NCI-H82 treated with DMSO at 0.1 percent for 48 hours (cell line): ENCODE data around the gene SCAMP5.

Source experiments
- DNase-seq: peaks from one replicate; lab custom pipeline; 2025; ENCODE audit not compliant: unreplicated experiment; lab: John Stamatoyannopoulos, UW

The SCAMP5 gene

GRCh38 chr15:75021341-75021740 lies 26.0 kb downstream of the SCAMP5 start:
- DNase-seq = no peak

- no peak for DNase-seq
These were observed 27.4 kb downstream of the SCAMP5 start for GRCh38 chr15:75022783-75023180.

- DNase-seq = peak; percentile 87
These were observed 28.0 kb downstream of the SCAMP5 start, which contains the start of gene PPCDC for GRCh38 chr15:75023181-75023871. TSS of gene PPCDC (plus strand) at chr15:75023590. CDS start at chr15:75028319, 4,729 bp downstream.

GRCh38 chr15:75023872-75024636 lies 28.7 kb downstream of the SCAMP5 start:
- no peak for DNase-seq

GRCh38 chr15:75025107-75025506 lies 29.7 kb downstream of the SCAMP5 start:
- no peak for DNase-seq

GRCh38 chr15:75025548-75026260 lies 30.3 kb downstream of the SCAMP5 start:
- no peak for DNase-seq

- DNase-seq = no peak
These were observed 32.2 kb downstream of the SCAMP5 start for GRCh38 chr15:75027551-75027950.

GRCh38 chr15:75028991-75029377 lies 33.6 kb downstream of the SCAMP5 start:
- no peak for DNase-seq

- peak; percentile 58 for DNase-seq
These were observed 34.1 kb downstream of the SCAMP5 start for GRCh38 chr15:75029378-75030022.

- DNase-seq = no peak
These were observed 34.7 kb downstream of the SCAMP5 start for GRCh38 chr15:75030023-75030413.

- no peak for DNase-seq
These were observed 35.1 kb downstream of the SCAMP5 start for GRCh38 chr15:75030424-75030823.

GRCh38 chr15:75031848-75032247 lies 36.5 kb downstream of the SCAMP5 start:
- DNase-seq = no peak

GRCh38 chr15:75032395-75032794 lies 37.0 kb downstream of the SCAMP5 start:
- no peak for DNase-seq

- no peak for DNase-seq
These were observed 38.4 kb downstream of the SCAMP5 start for GRCh38 chr15:75033809-75034208.

- no peak for DNase-seq
These were observed 39.3 kb downstream of the SCAMP5 start for GRCh38 chr15:75034615-75035014.

GRCh38 chr15:75036212-75036616 lies 40.9 kb downstream of the SCAMP5 start:
- DNase-seq = no peak

GRCh38 chr15:75037685-75038084 lies 42.3 kb downstream of the SCAMP5 start:
- no peak for DNase-seq

GRCh38 chr15:75038231-75038630 lies 42.9 kb downstream of the SCAMP5 start:
- DNase-seq = no peak

GRCh38 chr15:75042730-75043508 lies 47.6 kb downstream of the SCAMP5 start:
- DNase-seq = no peak

GRCh38 chr15:75043509-75044257 lies 48.3 kb downstream of the SCAMP5 start:
- no peak for DNase-seq
